WERI-Rb-1 (cell line): ENCODE measurements around the gene RAD50.
"Not testable (repeated sequence)": the region's sequence is repeated elsewhere in the genome, so short reads cannot be mapped to it uniquely, and the experiment has no call there.

Experiments
- DNase-seq: peaks from one replicate; pipeline ENCODE4 v3.0.0-alpha.2; 2020
- H3K27ac ChIP-seq: fragments of 250-450 bp; sonication (Bioruptor Pico); 2 replicates; pipeline ENCODE4 v1.5.1; 2020; ENCODE audit warnings: mild to moderate bottlenecking, moderate library complexity
- H3K27me3 ChIP-seq: fragments of 250-450 bp; sonication (Bioruptor Pico); 2 replicates; pipeline ENCODE4 v1.5.1; 2021; ENCODE audit warnings: mild to moderate bottlenecking, low read depth, moderate library complexity; ENCODE audit not compliant: insufficient read depth, severe bottlenecking
- H3K36me3 ChIP-seq: fragments of 250-450 bp; sonication (Bioruptor Pico); 2 replicates; pipeline ENCODE4 v1.5.1; 2020; ENCODE audit warnings: mild to moderate bottlenecking, moderate library complexity
- H3K4me3 ChIP-seq: 2 replicates; pipeline ENCODE4 v1.5.1; 2011; ENCODE audit warnings: low read depth, mild to moderate bottlenecking, control low read depth, low read length
- H3K9me3 ChIP-seq: fragments of 250-450 bp; sonication (Bioruptor Pico); 2 replicates; pipeline ENCODE4 v1.5.1; 2021; ENCODE audit warnings: mild to moderate bottlenecking, moderate library complexity; ENCODE audit not compliant: severe bottlenecking
- CTCF ChIP-seq: IDR thresholded peaks from 2 replicates; pipeline ENCODE4 v1.5.1; 2011; ENCODE audit warnings: low read depth, mild to moderate bottlenecking, control low read depth, inconsistent platforms, low read length

The RAD50 gene

GRCh38 chr5:132688536-132689339 is 132.0 kb downstream of the RAD50 start:
- H3K4me3 ChIP-seq = no peak overlapping the region
- DNase-seq = no peak
- TF ChIP-seq CTCF = no peak
- no peak overlapping the region for H3K27ac ChIP-seq
- H3K9me3 ChIP-seq = no peaks in the 10 kb centered on the region
- no peaks in the 10 kb centered on the region; the same call in 1 of the 2 replicates for H3K36me3 ChIP-seq
- no peaks in the 10 kb centered on the region for H3K27me3 ChIP-seq

- no peak overlapping the region for H3K4me3 ChIP-seq
- H3K27me3 ChIP-seq = no peaks in the 10 kb centered on the region
- TF ChIP-seq CTCF = no peak
- no peak for DNase-seq
- no peaks in the 10 kb centered on the region; the same call in 1 of the 2 replicates for H3K36me3 ChIP-seq
- H3K27ac ChIP-seq = no peak overlapping the region
- no peaks in the 10 kb centered on the region for H3K9me3 ChIP-seq
Observed at GRCh38 chr5:132689513-132689912, 132.7 kb downstream of the RAD50 start.

- Histone ChIP-seq H3K27ac (no peak overlapping the region), H3K27me3 (no peaks in the 10 kb centered on the region), H3K36me3 (no peaks in the 10 kb centered on the region; the same call in 1 of the 2 replicates), H3K4me3 (no peak overlapping the region), H3K9me3 (no peaks in the 10 kb centered on the region)
- DNase-seq = no peak
- no peak for TF ChIP-seq CTCF
Observed at GRCh38 chr5:132690156-132690555, 133.4 kb downstream of the RAD50 start.

GRCh38 chr5:132691755-132692631 is 135.2 kb downstream of the RAD50 start:
- H3K4me3 ChIP-seq, H3K27me3 ChIP-seq, H3K27ac ChIP-seq, H3K9me3 ChIP-seq, H3K36me3 ChIP-seq, DNase-seq: not testable (repeated sequence)

- no peak for TF ChIP-seq CTCF
- Histone ChIP-seq H3K9me3 (no peaks in the 10 kb centered on the region), H3K27me3 (no peaks in the 10 kb centered on the region), H3K27ac (no peak overlapping the region), H3K36me3 (peaks cover 8% of the 10 kb centered on the region), H3K4me3 (no peak overlapping the region)
- no peak for DNase-seq
Observed at GRCh38 chr5:132692632-132692967, 135.8 kb downstream of the RAD50 start.
